ENCODE measurements around the gene GAB2.

GRCh38 chr11:78216021-78216420, 201.6 kb downstream of the GAB2 start:
- TF ChIP-seq POLR2A (IDR thresholded peaks at IDR 0.05), result no peak
- TF ChIP-seq CTCF (IDR thresholded peaks at IDR 0.05), result no peak
- no peak for TF ChIP-seq EP300 (IDR thresholded peaks at IDR 0.05)

All from tibial nerve (tissue), 4 donors.